Natural killer cell (primary cell): ENCODE results near the gene GADD45A. TPM values are rescaled to one million over a fixed set of nuclear protein-coding genes. Genes with fewer than 3 reads are reported as not detected.

Experiments
- ATAC-seq, 3 donors: fragments of 150-1000 bp in 2 of 3; fragments of 200-7000 bp in 1 of 3; cut with Tn5 transposase; 1 replicate in 1 of 3; 2 replicates in 2 of 3; pipeline ENCODE4 v1.10.0; 2021; ENCODE audit warnings: mild to moderate bottlenecking in 2 of 3, moderate library complexity in 2 of 3
- DNase-seq, 2 donors: peaks; one replicate each; pipeline versions ENCODE4 v3.0.0 to v3.0.0-alpha.2; 2013 to 2021; ENCODE audit warnings: mixed read lengths in 1 of 2
- H3K27ac ChIP-seq: one replicate; pipeline ENCODE4 v1.5.1; 2013; ENCODE audit warnings: mild to moderate bottlenecking, low read length
- H3K27me3 ChIP-seq: one replicate; pipeline ENCODE4 v1.6.1; 2013; ENCODE audit warnings: low read length; ENCODE audit not compliant: control insufficient read depth, insufficient read depth
- H3K36me3 ChIP-seq: one replicate; pipeline ENCODE4 v1.6.1; 2013; ENCODE audit warnings: low read length; ENCODE audit not compliant: control insufficient read depth, insufficient read depth
- H3K4me1 ChIP-seq: one replicate; pipeline ENCODE4 v1.6.1; 2013; ENCODE audit warnings: low read length; ENCODE audit not compliant: control insufficient read depth, insufficient read depth
- H3K4me3 ChIP-seq: one replicate; pipeline ENCODE4 v1.5.1; 2013; ENCODE audit warnings: low read length
- H3K9me3 ChIP-seq: one replicate; pipeline ENCODE4 v1.6.1; 2013; ENCODE audit warnings: low read length; ENCODE audit not compliant: control insufficient read depth, insufficient read depth
- H3K27ac Mint-ChIP-seq, 2 donors: one replicate each; pipeline ENCODE4 v1.8.0; 2022; ENCODE audit warnings: mild to moderate bottlenecking in 2 of 2, mixed read lengths in 2 of 2, moderate library complexity in 1 of 2
- H3K27me3 Mint-ChIP-seq, 2 donors: one replicate each; pipeline ENCODE4 v1.8.0; 2022; ENCODE audit warnings: low read depth in 2 of 2, mixed read lengths in 2 of 2
- H3K36me3 Mint-ChIP-seq: one replicate; pipeline ENCODE4 v1.8.0; 2022; ENCODE audit warnings: mixed read lengths
- H3K4me1 Mint-ChIP-seq, 2 donors: one replicate each; pipeline ENCODE4 v1.8.0; 2022; ENCODE audit warnings: mixed read lengths in 2 of 2
- H3K4me3 Mint-ChIP-seq: one replicate; pipeline ENCODE4 v1.8.0; 2022; ENCODE audit warnings: mild to moderate bottlenecking, moderate library complexity, mixed read lengths
- H3K9me3 Mint-ChIP-seq, 2 donors: one replicate each; pipeline ENCODE4 v1.8.0; 2022; ENCODE audit warnings: mixed read lengths in 2 of 2
- CTCF ChIP-seq: fragments of 200-600 bp; IDR thresholded peaks from one replicate; pipeline ENCODE4 v1.8.0; 2022; ENCODE audit warnings: antibody characterized with exemption
- WGBS: methylation state at CpG from one replicate; pipeline ENCODE4 v1.1.7; 2013; ENCODE audit warnings: missing lambda C conversion rate; ENCODE audit not compliant: insufficient coverage; 5-methylcytosine and 5-hydroxymethylcytosine counted together
- intact Hi-C: fragments of 100-400 bp; cut with micrococcal nuclease; formaldehyde crosslinking; loops from one replicate; pipeline ENCODE4 v1.14.2; 2022
- total RNA-seq, 4 donors: library from RNA; stranded (reverse); fragments of 120-200 nt in 1 of 4; gene quantifications; one replicate each; pipeline versions ENCODE4 v1.2.3 to v1.2.4, GENCODE V29; 2013 to 2022

Gene GADD45A
- total RNA-seq, 3 donors from 2014 or later (not counting 1 experiment from before 2014, with no cell fraction given) = 21.8 to 30.3 (median 26.6) TPM

- no peak for ATAC-seq
- no peaks in the 10 kb centered on the region for H3K9me3 Mint-ChIP-seq
- H3K27me3 ChIP-seq = peaks cover 2% of the 10 kb centered on the region
- H3K9me3 ChIP-seq = no peaks in the 10 kb centered on the region
- no peaks in the 10 kb centered on the region for H3K4me1 ChIP-seq
- WGBS = 50% methylated on average over 1 of the region's 1 CpG
- intact Hi-C loops = no loop called here
- TF ChIP-seq CTCF = no peak
- H3K4me3 ChIP-seq = no peak overlapping the region
- peaks cover 21 to 38% of the 10 kb centered on the region in 2 donors for H3K27me3 Mint-ChIP-seq
- no peak for DNase-seq
- H3K36me3 ChIP-seq = no peaks in the 10 kb centered on the region
- no peaks in the 10 kb centered on the region for H3K4me1 Mint-ChIP-seq
- no peak overlapping the region for H3K27ac ChIP-seq
- H3K36me3 Mint-ChIP-seq = no peaks in the 10 kb centered on the region
- H3K27ac Mint-ChIP-seq = no peak overlapping the region
- H3K4me3 Mint-ChIP-seq = no peak overlapping the region
Measured at GRCh38 chr1:67668660-67669059, 16.3 kb upstream of the GADD45A start.

GRCh38 chr1:67672260-67672803 lies 12.7 kb upstream of the GADD45A start:
- intact Hi-C loops = no loop called here
- Mint-ChIP-seq H3K36me3 (no peaks in the 10 kb centered on the region), H3K27ac (no peak overlapping the region), H3K4me1 (no peaks in the 10 kb centered on the region), H3K4me3 (no peak overlapping the region), H3K27me3 (peaks cover 19 to 31% of the 10 kb centered on the region in 2 donors), H3K9me3 (no peaks in the 10 kb centered on the region)
- ATAC-seq (no peak), DNase-seq (no peak)
- TF ChIP-seq CTCF = no peak
- no peak overlapping the region for H3K27ac ChIP-seq
- H3K27me3 ChIP-seq = peaks cover 2% of the 10 kb centered on the region
- H3K36me3 ChIP-seq = no peaks in the 10 kb centered on the region
- H3K4me1 ChIP-seq = no peaks in the 10 kb centered on the region
- no peak overlapping the region for H3K4me3 ChIP-seq
- no CpG with 5 or more reads among the region's 1 CpG for WGBS
- H3K9me3 ChIP-seq = no peaks in the 10 kb centered on the region

- TF ChIP-seq CTCF = no peak
- DNase-seq (no peak), ATAC-seq (no peak)
- Histone ChIP-seq H3K4me3 (no peak overlapping the region), H3K36me3 (no peaks in the 10 kb centered on the region), H3K9me3 (no peaks in the 10 kb centered on the region), H3K4me1 (no peaks in the 10 kb centered on the region), H3K27me3 (no peaks in the 10 kb centered on the region), H3K27ac (no peak overlapping the region)
- H3K27me3 Mint-ChIP-seq = peaks cover 16 to 19% of the 10 kb centered on the region in 2 donors
- H3K27ac Mint-ChIP-seq = no peak overlapping the region
- no peaks in the 10 kb centered on the region for H3K4me1 Mint-ChIP-seq
- intact Hi-C loops = no loop called here
- no peaks in the 10 kb centered on the region for H3K36me3 Mint-ChIP-seq
- H3K9me3 Mint-ChIP-seq = no peaks in the 10 kb centered on the region
- WGBS = 88% methylated on average over 1 of the region's 1 CpG
- no peak overlapping the region for H3K4me3 Mint-ChIP-seq
Measured at GRCh38 chr1:67673468-67674201, 11.4 kb upstream of the GADD45A start.
